Measurements from ENCODE around the gene MSMB.

Gene MSMB

DNA sequence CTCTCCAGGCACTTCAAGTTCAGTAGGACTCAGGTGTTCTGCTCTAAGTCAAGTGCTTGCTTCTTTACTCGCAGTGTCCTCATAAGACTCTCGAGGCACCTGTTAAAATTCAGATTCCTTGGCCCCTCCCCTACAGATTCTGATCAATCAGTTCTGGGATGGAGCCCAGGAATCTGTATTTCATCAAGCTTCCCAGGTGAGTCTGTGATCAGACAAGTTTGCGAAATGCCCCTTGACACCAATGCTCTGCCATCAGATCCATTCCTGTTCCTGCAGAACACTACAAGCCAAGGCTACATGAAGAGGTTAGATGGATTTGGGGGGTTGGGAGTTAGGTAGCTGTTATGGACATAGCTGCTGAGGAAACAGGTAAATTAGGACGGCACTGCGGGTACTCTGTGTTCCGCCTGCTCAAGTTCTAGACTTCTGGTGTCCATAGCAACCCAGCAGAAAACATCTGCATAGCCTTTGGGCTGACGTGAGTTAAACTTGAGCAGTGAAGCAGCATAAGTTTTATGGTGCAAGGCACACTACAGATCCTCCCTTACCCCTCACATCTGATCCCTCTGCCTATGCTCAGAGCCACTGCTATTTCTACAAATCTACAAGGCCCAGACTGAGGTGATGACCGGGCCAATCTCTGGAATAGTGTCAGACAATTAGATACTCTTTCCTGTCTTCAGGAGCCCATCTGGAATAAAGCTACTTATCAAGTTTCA is 8.8 kb downstream of the MSMB start:
- Histone ChIP-seq H3K36me3 (ENCODE audit: control insufficient read depth in 2 of 2, insufficient read depth in 1 of 2, low read length in 2 of 2) (no peaks in the 10 kb centered on the region), H3K9me3 (ENCODE audit: control insufficient read depth, insufficient read depth, low read depth, low read length) (no peaks in the 10 kb centered on the region), H3K4me1 (ENCODE audit: control insufficient read depth, insufficient read depth, low read length) (no peaks in the 10 kb centered on the region), H3K27ac (ENCODE audit: extremely low read depth, low read depth, low read length) (no peak overlapping the region), H3K4me3 (ENCODE audit: low read depth, low read length) (no peak overlapping the region)
- POLR2A ChIA-PET, result no interaction called here
- CTCF ChIA-PET, result no interaction called here
- TF ChIP-seq, protein P1, sequence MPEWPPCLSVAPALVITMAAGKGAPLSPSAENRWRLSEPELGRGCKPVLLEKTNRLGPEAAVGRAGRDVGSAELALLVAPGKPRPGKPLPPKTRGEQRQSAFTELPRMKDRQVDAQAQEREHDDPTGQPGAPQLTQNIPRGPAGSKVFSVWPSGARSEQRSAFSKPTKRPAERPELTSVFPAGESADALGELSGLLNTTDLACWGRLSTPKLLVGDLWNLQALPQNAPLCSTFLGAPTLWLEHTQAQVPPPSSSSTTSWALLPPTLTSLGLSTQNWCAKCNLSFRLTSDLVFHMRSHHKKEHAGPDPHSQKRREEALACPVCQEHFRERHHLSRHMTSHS (tag by site-specific recombination; IDR thresholded peaks at IDR 0.05), result no peak
- 0 out of 2 replicates have a peak, but pooled peaks have one; percentile 24 for TF ChIP-seq ZBTB20 (tag by site-specific recombination; IDR thresholded peaks at IDR 0.05)

DNA sequence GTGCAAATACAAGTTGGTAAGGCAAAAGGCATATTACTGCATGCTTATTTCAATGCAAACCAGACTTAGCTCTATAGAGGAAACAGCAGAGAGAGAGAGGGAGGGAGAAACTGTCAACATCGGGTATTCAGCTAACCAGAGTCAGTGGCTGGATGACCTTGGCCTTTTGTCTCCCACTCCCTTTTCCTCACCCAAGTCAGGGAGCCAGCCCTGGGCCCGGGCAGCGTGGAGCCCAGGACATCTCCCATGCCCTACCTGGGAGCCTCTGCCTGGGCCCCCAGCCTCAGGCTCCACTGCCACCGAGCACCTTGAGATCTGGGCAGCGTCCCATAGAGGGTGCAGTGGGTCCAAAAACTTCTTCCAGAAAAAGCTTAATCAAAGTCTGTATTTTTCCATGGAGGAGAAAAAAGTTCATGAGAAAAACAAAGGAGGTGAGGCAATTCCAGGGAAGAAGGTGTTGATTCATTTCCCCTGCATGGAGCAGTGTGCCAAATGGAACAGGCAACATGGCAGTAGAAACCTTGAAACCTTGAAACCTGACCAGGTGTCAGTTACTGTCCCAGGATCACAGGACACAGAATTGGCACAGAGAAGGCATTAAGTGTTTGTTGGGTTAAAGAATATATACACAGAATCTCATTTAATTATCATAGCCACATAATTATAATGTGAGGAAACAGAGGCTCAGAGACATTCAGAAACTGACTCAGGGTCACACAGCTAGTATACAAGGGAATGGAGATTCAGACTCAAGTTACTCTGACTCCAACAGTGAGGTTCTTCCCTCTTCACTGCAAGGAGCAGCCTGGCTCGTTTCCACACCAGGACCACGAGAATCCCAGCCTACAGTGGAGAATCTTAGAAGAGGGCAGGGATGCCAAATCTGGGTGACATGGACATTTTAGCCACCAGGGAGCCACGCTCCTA is 9.9 kb downstream of the MSMB start:
- POLR2A ChIA-PET, result no interaction called here
- H3K4me1 ChIP-seq (ENCODE audit: control insufficient read depth, insufficient read depth, low read length), result no peaks in the 10 kb centered on the region

DNA sequence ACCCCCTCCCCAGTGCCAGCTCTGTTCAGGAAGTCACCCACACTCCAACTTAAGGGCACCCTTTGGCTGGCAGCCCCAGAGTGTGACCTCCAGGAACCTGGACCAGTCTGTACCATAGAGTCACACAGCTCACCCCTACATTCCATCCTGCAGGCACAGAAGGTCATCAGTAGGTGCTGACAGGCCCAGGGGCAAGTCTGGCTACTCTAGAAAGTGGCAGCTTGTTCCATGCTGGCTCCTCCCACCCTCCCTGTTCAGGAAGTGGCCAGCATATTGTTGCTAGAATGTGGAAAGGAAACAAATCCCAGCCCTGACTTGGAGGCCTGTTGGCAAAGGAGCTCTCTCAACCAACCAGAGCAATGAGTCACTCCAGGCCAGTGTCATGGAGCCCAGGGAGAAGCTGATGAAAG is 12.5 kb downstream of the MSMB start:
- Histone ChIP-seq H3K4me1 (ENCODE audit: control insufficient read depth, insufficient read depth, low read length) (peaks cover 5% of the 10 kb centered on the region), H3K27ac (ENCODE audit: extremely low read depth, low read depth, low read length) (no peak overlapping the region), H3K4me3 (ENCODE audit: low read depth, low read length) (no peak overlapping the region), H3K36me3 (ENCODE audit: control insufficient read depth in 2 of 2, insufficient read depth in 1 of 2, low read length in 2 of 2) (no peaks in the 10 kb centered on the region), H3K9me3 (ENCODE audit: control insufficient read depth, insufficient read depth, low read depth, low read length) (no peaks in the 10 kb centered on the region)
- POLR2A ChIA-PET, result no interaction called here
- TF ChIP-seq ZNF223 (tag by site-specific recombination; IDR thresholded peaks at IDR 0.05) (no peak), ZNF335 (tag by site-specific recombination; conservative IDR thresholded peaks at IDR 0.05) (peak; percentile 27; the same call in 1 of the 2 replicates)
- CTCF ChIA-PET, result no interaction called here

More for the DNA sequence above, 9.9 kb downstream of the MSMB start:
- CTCF ChIA-PET, result interaction anchor here (0.7 kb wide), 1 partner anchor 12 kb away, joined by 3 read pairs; no protein-coding TSS in a partner anchor
- no peaks in the 10 kb centered on the region for H3K36me3 ChIP-seq (ENCODE audit: control insufficient read depth in 2 of 2, insufficient read depth in 1 of 2, low read length in 2 of 2)
- TF ChIP-seq, protein P2, sequence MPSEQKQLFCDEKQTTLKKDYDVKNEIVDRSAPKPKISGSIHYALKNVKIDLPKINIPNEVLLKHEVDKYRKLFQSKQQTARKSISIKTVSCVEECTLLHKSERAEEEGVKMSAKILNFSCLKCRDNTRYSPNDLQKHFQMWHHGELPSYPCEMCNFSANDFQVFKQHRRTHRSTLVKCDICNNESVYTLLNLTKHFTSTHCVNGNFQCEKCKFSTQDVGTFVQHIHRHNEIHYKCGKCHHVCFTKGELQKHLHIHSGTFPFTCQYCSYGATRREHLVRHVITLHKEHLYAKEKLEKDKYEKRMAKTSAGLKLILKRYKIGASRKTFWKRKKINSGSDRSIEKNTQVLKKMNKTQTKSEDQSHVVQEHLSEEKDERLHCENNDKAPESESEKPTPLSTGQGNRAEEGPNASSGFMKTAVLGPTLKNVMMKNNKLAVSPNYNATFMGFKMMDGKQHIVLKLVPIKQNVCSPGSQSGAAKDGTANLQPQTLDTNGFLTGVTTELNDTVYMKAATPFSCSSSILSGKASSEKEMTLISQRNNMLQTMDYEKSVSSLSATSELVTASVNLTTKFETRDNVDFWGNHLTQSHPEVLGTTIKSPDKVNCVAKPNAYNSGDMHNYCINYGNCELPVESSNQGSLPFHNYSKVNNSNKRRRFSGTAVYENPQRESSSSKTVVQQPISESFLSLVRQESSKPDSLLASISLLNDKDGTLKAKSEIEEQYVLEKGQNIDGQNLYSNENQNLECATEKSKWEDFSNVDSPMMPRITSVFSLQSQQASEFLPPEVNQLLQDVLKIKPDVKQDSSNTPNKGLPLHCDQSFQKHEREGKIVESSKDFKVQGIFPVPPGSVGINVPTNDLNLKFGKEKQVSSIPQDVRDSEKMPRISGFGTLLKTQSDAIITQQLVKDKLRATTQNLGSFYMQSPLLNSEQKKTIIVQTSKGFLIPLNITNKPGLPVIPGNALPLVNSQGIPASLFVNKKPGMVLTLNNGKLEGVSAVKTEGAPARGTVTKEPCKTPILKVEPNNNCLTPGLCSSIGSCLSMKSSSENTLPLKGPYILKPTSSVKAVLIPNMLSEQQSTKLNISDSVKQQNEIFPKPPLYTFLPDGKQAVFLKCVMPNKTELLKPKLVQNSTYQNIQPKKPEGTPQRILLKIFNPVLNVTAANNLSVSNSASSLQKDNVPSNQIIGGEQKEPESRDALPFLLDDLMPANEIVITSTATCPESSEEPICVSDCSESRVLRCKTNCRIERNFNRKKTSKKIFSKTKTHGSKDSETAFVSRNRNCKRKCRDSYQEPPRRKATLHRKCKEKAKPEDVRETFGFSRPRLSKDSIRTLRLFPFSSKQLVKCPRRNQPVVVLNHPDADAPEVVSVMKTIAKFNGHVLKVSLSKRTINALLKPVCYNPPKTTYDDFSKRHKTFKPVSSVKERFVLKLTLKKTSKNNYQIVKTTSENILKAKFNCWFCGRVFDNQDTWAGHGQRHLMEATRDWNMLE (tag by site-specific recombination; conservative IDR thresholded peaks at IDR 0.05; ENCODE audit: low read depth), result no peak
- TF ChIP-seq, protein P3, sequence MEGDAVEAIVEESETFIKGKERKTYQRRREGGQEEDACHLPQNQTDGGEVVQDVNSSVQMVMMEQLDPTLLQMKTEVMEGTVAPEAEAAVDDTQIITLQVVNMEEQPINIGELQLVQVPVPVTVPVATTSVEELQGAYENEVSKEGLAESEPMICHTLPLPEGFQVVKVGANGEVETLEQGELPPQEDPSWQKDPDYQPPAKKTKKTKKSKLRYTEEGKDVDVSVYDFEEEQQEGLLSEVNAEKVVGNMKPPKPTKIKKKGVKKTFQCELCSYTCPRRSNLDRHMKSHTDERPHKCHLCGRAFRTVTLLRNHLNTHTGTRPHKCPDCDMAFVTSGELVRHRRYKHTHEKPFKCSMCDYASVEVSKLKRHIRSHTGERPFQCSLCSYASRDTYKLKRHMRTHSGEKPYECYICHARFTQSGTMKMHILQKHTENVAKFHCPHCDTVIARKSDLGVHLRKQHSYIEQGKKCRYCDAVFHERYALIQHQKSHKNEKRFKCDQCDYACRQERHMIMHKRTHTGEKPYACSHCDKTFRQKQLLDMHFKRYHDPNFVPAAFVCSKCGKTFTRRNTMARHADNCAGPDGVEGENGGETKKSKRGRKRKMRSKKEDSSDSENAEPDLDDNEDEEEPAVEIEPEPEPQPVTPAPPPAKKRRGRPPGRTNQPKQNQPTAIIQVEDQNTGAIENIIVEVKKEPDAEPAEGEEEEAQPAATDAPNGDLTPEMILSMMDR (tag by site-specific recombination; IDR thresholded peaks at IDR 0.05), result 0 out of 2 replicates have a peak, but pooled peaks have one; percentile 7
- H3K4me3 ChIP-seq (ENCODE audit: low read depth, low read length), result no peak overlapping the region
- no peak overlapping the region for H3K27ac ChIP-seq (ENCODE audit: extremely low read depth, low read depth, low read length)
- no peaks in the 10 kb centered on the region for H3K9me3 ChIP-seq (ENCODE audit: control insufficient read depth, insufficient read depth, low read depth, low read length)
